B cell (primary cell): ENCODE results near the gene CUTC. TPM values are rescaled to one million over a fixed set of nuclear protein-coding genes. Genes with fewer than 3 reads are reported as not detected.

Experiments
- ATAC-seq: fragments of 200-7000 bp; cut with Tn5 transposase; one replicate; pipeline ENCODE4 v1.10.0; 2021; ENCODE audit warnings: low read depth, mild to moderate bottlenecking, moderate number of reproducible peaks, moderate library complexity
- CTCF ChIA-PET: fragments of 350-600 bp; sonication (Branson Sonifier 250); formaldehyde crosslinking; loops from one replicate; lab custom pipeline; 2021; ENCODE audit warnings: antibody characterized with exemption, inconsistent platforms; lab: Charles Lee
- POLR2A ChIA-PET: fragments of 350-600 bp; sonication (Branson Sonifier 250); formaldehyde crosslinking; loops from one replicate; lab custom pipeline; 2021; ENCODE audit warnings: antibody characterized with exemption; lab: Charles Lee
- DNase-seq: peaks from one replicate; pipeline ENCODE4 v3.0.0; 2013
- H2AFZ ChIP-seq: 2 replicates; pipeline ENCODE4 v1.6.1; 2012; ENCODE audit warnings: mild to moderate bottlenecking, low read depth, low read length; ENCODE audit not compliant: insufficient read depth, poor library complexity, severe bottlenecking
- H3K27ac ChIP-seq, 2 donors: 1 replicate in 1 of 2; 2 replicates in 1 of 2; pipeline ENCODE4 v1.5.1; 2012 to 2013; ENCODE audit warnings: low read length in 2 of 2, mild to moderate bottlenecking in 2 of 2, moderate library complexity in 1 of 2
- H3K27me3 ChIP-seq, 4 experiments: fragments of 200-600 bp in 1 of 4; sonication (generic) in 1 of 4; replicated peaks in 1 of 4; 1 replicate in 2 of 4; 2 replicates in 2 of 4; pipeline versions ENCODE4 v1.6.1 to v1.7.0; 2013 to 2016; ENCODE audit warnings: low read length in 3 of 4, mild to moderate bottlenecking in 2 of 4, mixed read lengths in 1 of 4, moderate library complexity in 1 of 4; ENCODE audit not compliant: insufficient read depth in 4 of 4, control insufficient read depth in 3 of 4; ENCODE audit errors: control extremely low read depth in 1 of 4
- H3K36me3 ChIP-seq, 2 experiments: replicated peaks in 1 of 2; 1 replicate in 1 of 2; 2 replicates in 1 of 2; pipeline versions ENCODE4 v1.6.1 to v1.7.1; 2013; ENCODE audit warnings: low read length in 1 of 2; ENCODE audit not compliant: insufficient read depth in 2 of 2, control insufficient read depth in 1 of 2; ENCODE audit errors: control extremely low read depth in 1 of 2, extremely low read depth in 1 of 2
- H3K4me1 ChIP-seq, 2 donors: fragments of 200-600 bp in 1 of 2; sonication (generic) in 1 of 2; 1 replicate in 1 of 2; 2 replicates in 1 of 2; pipeline versions ENCODE4 v1.5.1 to v1.6.1; 2013 to 2017; ENCODE audit warnings: low read length in 2 of 2; ENCODE audit not compliant: control insufficient read depth in 2 of 2, insufficient read depth in 2 of 2
- H3K4me2 ChIP-seq: replicated peaks from 2 replicates; pipeline ENCODE3; 2012; ENCODE audit warnings: mild to moderate bottlenecking, low read depth, low read length; ENCODE audit not compliant: poor library complexity, severe bottlenecking
- H3K4me3 ChIP-seq, 5 experiments: fragments of 200-600 bp in 1 of 5; sonication (generic) in 1 of 5; 1 replicate in 3 of 5; 2 replicates in 2 of 5; pipeline versions ENCODE4 v1.5.1 to v1.7.0; 2011 to 2016; ENCODE audit warnings: low read length in 4 of 5, mild to moderate bottlenecking in 4 of 5, low read depth in 2 of 5, control low read depth in 1 of 5, moderate library complexity in 1 of 5; ENCODE audit not compliant: insufficient read depth in 1 of 5; ENCODE audit errors: control extremely low read depth in 1 of 5, extremely low read depth in 1 of 5
- H3K79me2 ChIP-seq: fragments of 200-600 bp; sonication (generic); one replicate; pipeline ENCODE4 v1.6.0; 2016; ENCODE audit warnings: low read length; ENCODE audit not compliant: control insufficient read depth, insufficient read depth
- H3K9ac ChIP-seq: fragments of 200-600 bp; sonication (generic); 2 replicates; pipeline ENCODE4 v1.6.1; 2017; ENCODE audit warnings: mild to moderate bottlenecking, low read length, moderate library complexity
- H3K9me3 ChIP-seq, 3 donors: one replicate each; pipeline versions ENCODE4 v1.6.1 to v1.7.1; 2013; ENCODE audit warnings: low read length in 2 of 3; ENCODE audit not compliant: control insufficient read depth in 2 of 3, insufficient read depth in 1 of 3; ENCODE audit errors: control extremely low read depth in 1 of 3
- H4K20me1 ChIP-seq: 2 replicates; pipeline ENCODE4 v1.6.0; 2012; ENCODE audit warnings: mild to moderate bottlenecking, low read length; ENCODE audit not compliant: insufficient read depth, control insufficient read depth, poor library complexity, severe bottlenecking
- H3K27ac Mint-ChIP-seq: one replicate; pipeline ENCODE4 v1.8.0; 2021; ENCODE audit warnings: mixed read lengths
- H3K27me3 Mint-ChIP-seq: one replicate; pipeline ENCODE4 v1.8.0; 2021; ENCODE audit warnings: mixed read lengths
- H3K4me1 Mint-ChIP-seq: one replicate; pipeline ENCODE4 v1.8.0; 2021; ENCODE audit warnings: mixed read lengths
- H3K4me3 Mint-ChIP-seq: one replicate; pipeline ENCODE4 v1.8.0; 2021; ENCODE audit warnings: mixed read lengths
- H3K9me3 Mint-ChIP-seq: one replicate; pipeline ENCODE4 v1.8.0; 2022; ENCODE audit warnings: mixed read lengths; ENCODE audit not compliant: insufficient read depth
- CTCF ChIP-seq: fragments of 200-600 bp; IDR thresholded peaks from one replicate; pipeline ENCODE4 v1.8.0; 2022; ENCODE audit warnings: antibody characterized with exemption, mild to moderate bottlenecking
- EZH2 ChIP-seq: IDR thresholded peaks from 2 replicates; pipeline ENCODE4 v1.6.1; 2012; ENCODE audit warnings: borderline replicate concordance, low read depth, mild to moderate bottlenecking, moderate library complexity, low read length; ENCODE audit not compliant: insufficient read depth, poor library complexity, severe bottlenecking
- WGBS: methylation state at CpG from one replicate; pipeline ENCODE4 v1.1.5; 2013; ENCODE audit warnings: missing lambda C conversion rate; ENCODE audit not compliant: insufficient coverage; 5-methylcytosine and 5-hydroxymethylcytosine counted together
- intact Hi-C: fragments of 100-400 bp; cut with micrococcal nuclease; formaldehyde crosslinking; loops from one replicate; pipeline ENCODE4 v1.10.0; 2022
- polyA plus RNA-seq: library from polyadenylated mRNA; depleted of rRNA; stranded (reverse); fragments of >200 nt; gene quantifications from 2 replicates; pipeline ENCODE4 v1.2.3, GENCODE V29; 2012
- total RNA-seq, 2 donors: library from RNA; stranded (reverse); fragments of 120-200 nt in 1 of 2; gene quantifications; 1 replicate in 1 of 2; 2 replicates in 1 of 2; pipeline versions ENCODE4 v1.2.3 to v1.2.4, GENCODE V29; 2013 to 2022

CUTC gene
- total and polyA plus RNA-seq, 2 donors (not counting 1 experiment from before 2014, with no cell fraction given): 22.8 to 33.3 TPM

- no peak overlapping the region for H3K27ac Mint-ChIP-seq
- no peak overlapping the region for H3K9ac ChIP-seq
- no peak overlapping the region for H3K4me3 ChIP-seq
- H3K27me3 ChIP-seq: no peaks in the 10 kb centered on the region
- CTCF ChIA-PET: no interaction called here
- intact Hi-C loops: no loop called here
- no peaks in the 10 kb centered on the region for H3K9me3 Mint-ChIP-seq
- no peak overlapping the region for H2AFZ ChIP-seq
- no peaks in the 10 kb centered on the region for H3K4me1 ChIP-seq
- TF ChIP-seq EZH2: no peak
- no peak for TF ChIP-seq CTCF
- DNase-seq (no peak), ATAC-seq (no peak)
- no peak overlapping the region for H3K4me2 ChIP-seq
- H4K20me1 ChIP-seq: no peaks in the 10 kb centered on the region
- no peak overlapping the region for H3K4me3 Mint-ChIP-seq
- H3K4me1 Mint-ChIP-seq: no peaks in the 10 kb centered on the region
- no peaks in the 10 kb centered on the region for H3K79me2 ChIP-seq
- POLR2A ChIA-PET: no interaction called here
- 100% methylated on average over 1 of the region's 3 CpGs for WGBS
- H3K27me3 Mint-ChIP-seq: no peaks in the 10 kb centered on the region
- H3K27ac ChIP-seq: no peak overlapping the region
- no peaks in the 10 kb centered on the region for H3K36me3 ChIP-seq
- no peaks in the 10 kb centered on the region for H3K9me3 ChIP-seq
Observed at GRCh38 chr10:99798920-99799319, 66.9 kb downstream of the CUTC start.

GRCh38 chr10:99799613-99800012 lies 67.6 kb downstream of the CUTC start:
- H3K9me3 Mint-ChIP-seq: no peaks in the 10 kb centered on the region
- H3K4me3 ChIP-seq: no peak overlapping the region
- no peaks in the 10 kb centered on the region for H3K4me1 ChIP-seq
- H3K36me3 ChIP-seq: no peaks in the 10 kb centered on the region
- DNase-seq: no peak
- no peak overlapping the region for H2AFZ ChIP-seq
- no peak for TF ChIP-seq EZH2
- TF ChIP-seq CTCF: no peak
- no peak for ATAC-seq
- no peak overlapping the region for H3K27ac ChIP-seq
- intact Hi-C loops: no loop called here
- H3K27me3 Mint-ChIP-seq: no peaks in the 10 kb centered on the region
- no peaks in the 10 kb centered on the region for H3K27me3 ChIP-seq
- no peaks in the 10 kb centered on the region for H3K79me2 ChIP-seq
- no peak overlapping the region for H3K4me2 ChIP-seq
- H3K9ac ChIP-seq: no peak overlapping the region
- H3K9me3 ChIP-seq: no peaks in the 10 kb centered on the region
- CTCF ChIA-PET: no interaction called here
- no peak overlapping the region for H3K27ac Mint-ChIP-seq
- H3K4me1 Mint-ChIP-seq: no peaks in the 10 kb centered on the region
- POLR2A ChIA-PET: no interaction called here
- no peak overlapping the region for H3K4me3 Mint-ChIP-seq
- no peaks in the 10 kb centered on the region for H4K20me1 ChIP-seq
- WGBS: no CpG with 5 or more reads among the region's 4 CpGs
